Ovary (tissue), 3 donors: ENCODE measurements around the gene ZNF280B.

Experiments used
- EP300 ChIP-seq: sonication (generic); formaldehyde crosslinking; IDR thresholded peaks from one replicate; pipeline ENCODE4 v1.6.1; 2017; ENCODE audit warnings: antibody characterized with exemption
- POLR2A ChIP-seq: fragments of 450-650 bp; IDR thresholded peaks from one replicate; pipeline ENCODE4 v1.6.1; 2017; ENCODE audit warnings: antibody characterized with exemption, mild to moderate bottlenecking, moderate library complexity
- TF ChIP-seq, protein P1 (sequence below), 3 donors: fragments of 450-650 bp in 2 of 3; fragments of 200-600 bp in 1 of 3; IDR thresholded peaks; one replicate each; pipeline versions ENCODE4 v1.5.1 to v1.8.0; 2016 to 2022; ENCODE audit warnings: antibody characterized with exemption in 3 of 3, mild to moderate bottlenecking in 1 of 3
- donor health status: DM: no; HTN: no; CAD: no.

GRCh38 chr22:22464541-22465054 is 43.9 kb downstream of the ZNF280B start:
- TF ChIP-seq, protein P1, sequence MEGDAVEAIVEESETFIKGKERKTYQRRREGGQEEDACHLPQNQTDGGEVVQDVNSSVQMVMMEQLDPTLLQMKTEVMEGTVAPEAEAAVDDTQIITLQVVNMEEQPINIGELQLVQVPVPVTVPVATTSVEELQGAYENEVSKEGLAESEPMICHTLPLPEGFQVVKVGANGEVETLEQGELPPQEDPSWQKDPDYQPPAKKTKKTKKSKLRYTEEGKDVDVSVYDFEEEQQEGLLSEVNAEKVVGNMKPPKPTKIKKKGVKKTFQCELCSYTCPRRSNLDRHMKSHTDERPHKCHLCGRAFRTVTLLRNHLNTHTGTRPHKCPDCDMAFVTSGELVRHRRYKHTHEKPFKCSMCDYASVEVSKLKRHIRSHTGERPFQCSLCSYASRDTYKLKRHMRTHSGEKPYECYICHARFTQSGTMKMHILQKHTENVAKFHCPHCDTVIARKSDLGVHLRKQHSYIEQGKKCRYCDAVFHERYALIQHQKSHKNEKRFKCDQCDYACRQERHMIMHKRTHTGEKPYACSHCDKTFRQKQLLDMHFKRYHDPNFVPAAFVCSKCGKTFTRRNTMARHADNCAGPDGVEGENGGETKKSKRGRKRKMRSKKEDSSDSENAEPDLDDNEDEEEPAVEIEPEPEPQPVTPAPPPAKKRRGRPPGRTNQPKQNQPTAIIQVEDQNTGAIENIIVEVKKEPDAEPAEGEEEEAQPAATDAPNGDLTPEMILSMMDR (IDR thresholded peaks at IDR 0.05) = no peak
- no peak for TF ChIP-seq POLR2A
- TF ChIP-seq EP300 = no peak
